Measurements from ENCODE around the gene GPA33. TPM values are rescaled to one million over a fixed set of nuclear protein-coding genes. Genes with fewer than 3 reads are reported as not detected.

Gene GPA33
- total RNA-seq, 2 donors from 2014 or later, result 1.5 TPM; not detected in 1

DNA sequence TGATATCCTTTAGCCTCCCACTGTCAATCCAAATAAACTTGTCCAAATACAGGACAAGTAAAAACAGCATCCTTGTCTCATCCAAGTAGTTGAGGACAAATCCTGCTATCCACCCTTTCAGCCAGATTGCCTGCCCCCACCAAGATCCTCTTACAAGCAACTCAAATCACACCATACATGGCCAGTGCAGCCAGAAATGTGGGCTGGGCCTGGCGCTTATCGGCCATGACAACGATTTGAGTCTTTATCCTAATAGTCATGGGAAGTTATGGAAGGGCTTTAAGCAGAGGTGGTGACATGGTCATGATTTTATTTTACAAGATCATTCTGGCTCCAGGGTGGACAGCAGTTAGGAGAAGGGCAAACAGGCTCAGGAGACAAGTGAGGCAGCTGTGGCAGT, 6.3 kb downstream of the GPA33 start:
- H3K36me3 ChIP-seq, result no peaks in the 10 kb centered on the region
- H3K27me3 ChIP-seq, result no peaks in the 10 kb centered on the region
- H3K27ac ChIP-seq, result peak overlapping the region; percentile 46 to 74
- H3K4me1 ChIP-seq, result peaks cover 0 to 17% of the 10 kb centered on the region in 2 donors
- DNase-seq (ENCODE audit: low spot score), result no peak
- no peaks in the 10 kb centered on the region for H3K9me3 ChIP-seq
- no peak overlapping the region for H3K4me3 ChIP-seq
- no peak for TF ChIP-seq CTCF (IDR thresholded peaks at IDR 0.05)

- H3K27ac ChIP-seq, result peak overlapping the region; percentile 46 to 74
- peaks cover 0 to 17% of the 10 kb centered on the region in 2 donors for H3K4me1 ChIP-seq
- no peak overlapping the region for H3K4me3 ChIP-seq
- no peaks in the 10 kb centered on the region for H3K36me3 ChIP-seq
- no peaks in the 10 kb centered on the region for H3K9me3 ChIP-seq
- H3K27me3 ChIP-seq, result no peaks in the 10 kb centered on the region
- no peak for DNase-seq (ENCODE audit: low spot score)
- no peak for TF ChIP-seq CTCF (IDR thresholded peaks at IDR 0.05)
These were observed 7.0 kb downstream of the GPA33 start for GRCh38 chr1:167083066-167083665.

GRCh38 chr1:167082511-167083027, 7.6 kb downstream of the GPA33 start:
- Histone ChIP-seq H3K4me1 (peaks cover 0 to 20% of the 10 kb centered on the region in 2 donors), H3K27ac (peak overlapping the region in 1 of 2 donors; percentile 74)
- no peak for TF ChIP-seq CTCF (IDR thresholded peaks at IDR 0.05)

DNA sequence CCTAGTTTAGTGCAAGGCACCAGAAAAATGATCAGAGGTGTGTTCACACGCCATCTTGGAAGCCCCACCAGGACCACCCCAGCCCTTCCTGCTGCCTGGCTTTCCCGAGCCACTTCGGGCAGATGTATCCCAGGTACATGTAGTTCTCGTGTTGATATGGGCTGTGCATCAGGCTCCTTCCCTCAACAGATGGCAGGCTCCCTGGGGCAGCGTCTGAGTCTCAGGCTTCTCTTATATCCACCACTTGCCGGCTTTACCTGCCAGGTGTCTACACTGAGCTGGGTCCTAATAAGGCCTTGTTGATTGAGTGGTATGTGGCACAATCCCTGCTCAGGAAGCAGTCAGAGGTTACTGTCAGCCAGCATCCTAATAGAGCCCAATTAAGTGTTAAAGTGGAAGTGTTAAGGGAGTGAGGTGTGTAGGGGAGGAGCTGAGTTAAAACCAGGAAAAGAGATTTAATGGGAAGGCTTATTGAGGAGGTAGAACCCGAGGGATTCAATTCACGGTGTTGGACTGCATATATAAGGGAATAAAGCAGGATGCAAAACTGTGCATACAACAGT, 8.5 kb downstream of the GPA33 start:
- TF ChIP-seq CTCF (IDR thresholded peaks at IDR 0.05), result no peak
- DNase-seq (ENCODE audit: low spot score), result no peak
- Histone ChIP-seq H3K4me1 (peaks cover 0 to 20% of the 10 kb centered on the region in 2 donors), H3K36me3 (no peaks in the 10 kb centered on the region), H3K27ac (no peak overlapping the region), H3K9me3 (no peaks in the 10 kb centered on the region), H3K27me3 (no peaks in the 10 kb centered on the region), H3K4me3 (no peak overlapping the region)

More at GRCh38 chr1:167082511-167083027, 7.6 kb downstream of the GPA33 start:
- Histone ChIP-seq H3K36me3 (no peaks in the 10 kb centered on the region), H3K27me3 (no peaks in the 10 kb centered on the region), H3K4me3 (no peak overlapping the region), H3K9me3 (no peaks in the 10 kb centered on the region)
- no peak for DNase-seq (ENCODE audit: low spot score)

GRCh38 chr1:167077868-167078210, 12.3 kb downstream of the GPA33 start:
- no peak for TF ChIP-seq CTCF (IDR thresholded peaks at IDR 0.05)
- no peak overlapping the region for H3K4me3 ChIP-seq
- no peaks in the 10 kb centered on the region for H3K9me3 ChIP-seq
- peak overlapping the region in 1 of 2 donors; percentile 9 for H3K27ac ChIP-seq
- no peak for DNase-seq (ENCODE audit: low spot score)
- peaks cover 0 to 9% of the 10 kb centered on the region in 2 donors for H3K4me1 ChIP-seq
- no peaks in the 10 kb centered on the region for H3K36me3 ChIP-seq
- no peaks in the 10 kb centered on the region for H3K27me3 ChIP-seq
